ENCODE results near the gene IRX4. TPM values are rescaled to one million over a fixed set of nuclear protein-coding genes. Genes with fewer than 3 reads are reported as not detected.

The IRX4 gene
- total and polyA plus RNA-seq, 2 experiments from 2014 or later = 0.82 to 1.7 TPM

GRCh38 chr5:1892685-1893445 lies 10.1 kb upstream of the IRX4 start:
- Mint-ChIP-seq H3K4me1 (peaks cover 12% of the 10 kb centered on the region), H3K27me3 (ENCODE audit: insufficient read depth, low read depth, poor library complexity) (peaks cover 24% of the 10 kb centered on the region), H3K27ac (no peak overlapping the region), H3K4me3 (no peak overlapping the region), H3K36me3 (ENCODE audit: low read depth) (no peaks in the 10 kb centered on the region), H3K9me3 (no peaks in the 10 kb centered on the region; the same call in 2 of the 3 replicates)
- no peak for DNase-seq (ENCODE audit: low spot score)
- Histone ChIP-seq H3K4me1 (ENCODE audit: insufficient read depth) (no peaks in the 10 kb centered on the region), H3F3A (replicated peaks; ENCODE audit: low read depth) (no peaks in the 10 kb centered on the region), H3K4me2 (no peak overlapping the region), H2AFZ (no peak overlapping the region), H3K4me3 (no peak overlapping the region), H3K79me2 (replicated peaks; ENCODE audit: insufficient read depth) (no peaks in the 10 kb centered on the region), H3K36me3 (ENCODE audit: insufficient read depth) (no peaks in the 10 kb centered on the region), H3K9me2 (ENCODE audit: insufficient read depth) (no peaks in the 10 kb centered on the region), H3K27me3 (ENCODE audit: insufficient read depth) (peaks cover 25% of the 10 kb centered on the region), H4K20me1 (replicated peaks; ENCODE audit: insufficient read depth) (no peaks in the 10 kb centered on the region), H3K27ac (ENCODE audit: low read depth) (no peak overlapping the region)
- no peak for ATAC-seq
- TF ChIP-seq EZH2phosphoT487 (IDR thresholded peaks at IDR 0.05; ENCODE audit: unreplicated experiment) (no peak), POLR2AphosphoS5 (IDR thresholded peaks at IDR 0.05; ENCODE audit: low read depth) (no peak), ZNF331 (CRISPR knock-in tag; IDR thresholded peaks at IDR 0.05; ENCODE audit: low read depth) (no peak), CREB1 (CRISPR knock-in tag; IDR thresholded peaks at IDR 0.05; ENCODE audit: low read depth) (no peak), EZH2 (IDR thresholded peaks at IDR 0.05; ENCODE audit: low read depth, unreplicated experiment) (no peak), STAT1 (IDR thresholded peaks at IDR 0.05; ENCODE audit: unreplicated experiment) (no peak), NANOG (IDR thresholded peaks at IDR 0.05; ENCODE audit: borderline replicate concordance) (no peak), ZNF114 (CRISPR knock-in tag; IDR thresholded peaks at IDR 0.05) (no peak), ETS1 (IDR thresholded peaks at IDR 0.05) (no peak), JUNB (IDR thresholded peaks at IDR 0.05; ENCODE audit: unreplicated experiment) (no peak)
- TF ChIP-seq, protein P1, sequence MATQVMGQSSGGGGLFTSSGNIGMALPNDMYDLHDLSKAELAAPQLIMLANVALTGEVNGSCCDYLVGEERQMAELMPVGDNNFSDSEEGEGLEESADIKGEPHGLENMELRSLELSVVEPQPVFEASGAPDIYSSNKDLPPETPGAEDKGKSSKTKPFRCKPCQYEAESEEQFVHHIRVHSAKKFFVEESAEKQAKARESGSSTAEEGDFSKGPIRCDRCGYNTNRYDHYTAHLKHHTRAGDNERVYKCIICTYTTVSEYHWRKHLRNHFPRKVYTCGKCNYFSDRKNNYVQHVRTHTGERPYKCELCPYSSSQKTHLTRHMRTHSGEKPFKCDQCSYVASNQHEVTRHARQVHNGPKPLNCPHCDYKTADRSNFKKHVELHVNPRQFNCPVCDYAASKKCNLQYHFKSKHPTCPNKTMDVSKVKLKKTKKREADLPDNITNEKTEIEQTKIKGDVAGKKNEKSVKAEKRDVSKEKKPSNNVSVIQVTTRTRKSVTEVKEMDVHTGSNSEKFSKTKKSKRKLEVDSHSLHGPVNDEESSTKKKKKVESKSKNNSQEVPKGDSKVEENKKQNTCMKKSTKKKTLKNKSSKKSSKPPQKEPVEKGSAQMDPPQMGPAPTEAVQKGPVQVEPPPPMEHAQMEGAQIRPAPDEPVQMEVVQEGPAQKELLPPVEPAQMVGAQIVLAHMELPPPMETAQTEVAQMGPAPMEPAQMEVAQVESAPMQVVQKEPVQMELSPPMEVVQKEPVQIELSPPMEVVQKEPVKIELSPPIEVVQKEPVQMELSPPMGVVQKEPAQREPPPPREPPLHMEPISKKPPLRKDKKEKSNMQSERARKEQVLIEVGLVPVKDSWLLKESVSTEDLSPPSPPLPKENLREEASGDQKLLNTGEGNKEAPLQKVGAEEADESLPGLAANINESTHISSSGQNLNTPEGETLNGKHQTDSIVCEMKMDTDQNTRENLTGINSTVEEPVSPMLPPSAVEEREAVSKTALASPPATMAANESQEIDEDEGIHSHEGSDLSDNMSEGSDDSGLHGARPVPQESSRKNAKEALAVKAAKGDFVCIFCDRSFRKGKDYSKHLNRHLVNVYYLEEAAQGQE (IDR thresholded peaks at IDR 0.05; ENCODE audit: unreplicated experiment) = no peak
- TF ChIP-seq, protein P2, sequence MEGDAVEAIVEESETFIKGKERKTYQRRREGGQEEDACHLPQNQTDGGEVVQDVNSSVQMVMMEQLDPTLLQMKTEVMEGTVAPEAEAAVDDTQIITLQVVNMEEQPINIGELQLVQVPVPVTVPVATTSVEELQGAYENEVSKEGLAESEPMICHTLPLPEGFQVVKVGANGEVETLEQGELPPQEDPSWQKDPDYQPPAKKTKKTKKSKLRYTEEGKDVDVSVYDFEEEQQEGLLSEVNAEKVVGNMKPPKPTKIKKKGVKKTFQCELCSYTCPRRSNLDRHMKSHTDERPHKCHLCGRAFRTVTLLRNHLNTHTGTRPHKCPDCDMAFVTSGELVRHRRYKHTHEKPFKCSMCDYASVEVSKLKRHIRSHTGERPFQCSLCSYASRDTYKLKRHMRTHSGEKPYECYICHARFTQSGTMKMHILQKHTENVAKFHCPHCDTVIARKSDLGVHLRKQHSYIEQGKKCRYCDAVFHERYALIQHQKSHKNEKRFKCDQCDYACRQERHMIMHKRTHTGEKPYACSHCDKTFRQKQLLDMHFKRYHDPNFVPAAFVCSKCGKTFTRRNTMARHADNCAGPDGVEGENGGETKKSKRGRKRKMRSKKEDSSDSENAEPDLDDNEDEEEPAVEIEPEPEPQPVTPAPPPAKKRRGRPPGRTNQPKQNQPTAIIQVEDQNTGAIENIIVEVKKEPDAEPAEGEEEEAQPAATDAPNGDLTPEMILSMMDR (conservative IDR thresholded peaks at IDR 0.05; ENCODE audit: low read depth in 2 of 2) = no peak
- TF ChIP-seq, protein P3, sequence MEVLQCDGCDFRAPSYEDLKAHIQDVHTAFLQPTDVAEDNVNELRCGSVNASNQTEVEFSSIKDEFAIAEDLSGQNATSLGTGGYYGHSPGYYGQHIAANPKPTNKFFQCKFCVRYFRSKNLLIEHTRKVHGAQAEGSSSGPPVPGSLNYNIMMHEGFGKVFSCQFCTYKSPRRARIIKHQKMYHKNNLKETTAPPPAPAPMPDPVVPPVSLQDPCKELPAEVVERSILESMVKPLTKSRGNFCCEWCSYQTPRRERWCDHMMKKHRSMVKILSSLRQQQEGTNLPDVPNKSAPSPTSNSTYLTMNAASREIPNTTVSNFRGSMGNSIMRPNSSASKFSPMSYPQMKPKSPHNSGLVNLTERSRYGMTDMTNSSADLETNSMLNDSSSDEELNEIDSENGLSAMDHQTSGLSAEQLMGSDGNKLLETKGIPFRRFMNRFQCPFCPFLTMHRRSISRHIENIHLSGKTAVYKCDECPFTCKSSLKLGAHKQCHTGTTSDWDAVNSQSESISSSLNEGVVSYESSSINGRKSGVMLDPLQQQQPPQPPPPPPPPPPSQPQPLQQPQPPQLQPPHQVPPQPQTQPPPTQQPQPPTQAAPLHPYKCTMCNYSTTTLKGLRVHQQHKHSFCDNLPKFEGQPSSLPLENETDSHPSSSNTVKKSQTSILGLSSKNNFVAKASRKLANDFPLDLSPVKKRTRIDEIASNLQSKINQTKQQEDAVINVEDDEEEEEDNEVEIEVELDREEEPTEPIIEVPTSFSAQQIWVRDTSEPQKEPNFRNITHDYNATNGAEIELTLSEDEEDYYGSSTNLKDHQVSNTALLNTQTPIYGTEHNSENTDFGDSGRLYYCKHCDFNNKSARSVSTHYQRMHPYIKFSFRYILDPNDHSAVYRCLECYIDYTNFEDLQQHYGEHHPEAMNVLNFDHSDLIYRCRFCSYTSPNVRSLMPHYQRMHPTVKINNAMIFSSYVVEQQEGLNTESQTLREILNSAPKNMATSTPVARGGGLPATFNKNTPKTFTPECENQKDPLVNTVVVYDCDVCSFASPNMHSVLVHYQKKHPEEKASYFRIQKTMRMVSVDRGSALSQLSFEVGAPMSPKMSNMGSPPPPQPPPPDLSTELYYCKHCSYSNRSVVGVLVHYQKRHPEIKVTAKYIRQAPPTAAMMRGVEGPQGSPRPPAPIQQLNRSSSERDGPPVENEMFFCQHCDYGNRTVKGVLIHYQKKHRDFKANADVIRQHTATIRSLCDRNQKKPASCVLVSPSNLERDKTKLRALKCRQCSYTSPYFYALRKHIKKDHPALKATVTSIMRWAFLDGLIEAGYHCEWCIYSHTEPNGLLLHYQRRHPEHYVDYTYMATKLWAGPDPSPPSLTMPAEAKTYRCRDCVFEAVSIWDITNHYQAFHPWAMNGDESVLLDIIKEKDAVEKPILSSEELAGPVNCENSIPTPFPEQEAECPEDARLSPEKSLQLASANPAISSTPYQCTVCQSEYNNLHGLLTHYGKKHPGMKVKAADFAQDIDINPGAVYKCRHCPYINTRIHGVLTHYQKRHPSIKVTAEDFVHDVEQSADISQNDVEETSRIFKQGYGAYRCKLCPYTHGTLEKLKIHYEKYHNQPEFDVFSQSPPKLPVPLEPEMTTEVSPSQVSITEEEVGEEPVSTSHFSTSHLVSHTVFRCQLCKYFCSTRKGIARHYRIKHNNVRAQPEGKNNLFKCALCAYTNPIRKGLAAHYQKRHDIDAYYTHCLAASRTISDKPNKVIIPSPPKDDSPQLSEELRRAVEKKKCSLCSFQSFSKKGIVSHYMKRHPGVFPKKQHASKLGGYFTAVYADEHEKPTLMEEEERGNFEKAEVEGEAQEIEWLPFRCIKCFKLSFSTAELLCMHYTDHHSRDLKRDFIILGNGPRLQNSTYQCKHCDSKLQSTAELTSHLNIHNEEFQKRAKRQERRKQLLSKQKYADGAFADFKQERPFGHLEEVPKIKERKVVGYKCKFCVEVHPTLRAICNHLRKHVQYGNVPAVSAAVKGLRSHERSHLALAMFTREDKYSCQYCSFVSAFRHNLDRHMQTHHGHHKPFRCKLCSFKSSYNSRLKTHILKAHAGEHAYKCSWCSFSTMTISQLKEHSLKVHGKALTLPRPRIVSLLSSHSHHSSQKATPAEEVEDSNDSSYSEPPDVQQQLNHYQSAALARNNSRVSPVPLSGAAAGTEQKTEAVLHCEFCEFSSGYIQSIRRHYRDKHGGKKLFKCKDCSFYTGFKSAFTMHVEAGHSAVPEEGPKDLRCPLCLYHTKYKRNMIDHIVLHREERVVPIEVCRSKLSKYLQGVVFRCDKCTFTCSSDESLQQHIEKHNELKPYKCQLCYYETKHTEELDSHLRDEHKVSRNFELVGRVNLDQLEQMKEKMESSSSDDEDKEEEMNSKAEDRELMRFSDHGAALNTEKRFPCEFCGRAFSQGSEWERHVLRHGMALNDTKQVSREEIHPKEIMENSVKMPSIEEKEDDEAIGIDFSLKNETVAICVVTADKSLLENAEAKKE (CRISPR knock-in tag; IDR thresholded peaks at IDR 0.05) = no peak

All from GM23338 (cell line).